Stimulated activated CD8-positive, alpha-beta memory T cell treated with anti-CD3 and anti-CD28 coated beads, Interleukin-2, amount 100 ng/mL, for 1 hour (primary cell): ENCODE measurements around the gene CCM2.
"Not testable (repeated sequence)": the region's sequence is repeated elsewhere in the genome, so short reads cannot be mapped to it uniquely, and the experiment has no call there.

Experiments used
- DNase-seq, 2 donors: peaks; one replicate each; pipeline ENCODE4 v3.0.0-alpha.2; 2020; ENCODE audit warnings: low read depth in 2 of 2

CCM2 gene

DNA sequence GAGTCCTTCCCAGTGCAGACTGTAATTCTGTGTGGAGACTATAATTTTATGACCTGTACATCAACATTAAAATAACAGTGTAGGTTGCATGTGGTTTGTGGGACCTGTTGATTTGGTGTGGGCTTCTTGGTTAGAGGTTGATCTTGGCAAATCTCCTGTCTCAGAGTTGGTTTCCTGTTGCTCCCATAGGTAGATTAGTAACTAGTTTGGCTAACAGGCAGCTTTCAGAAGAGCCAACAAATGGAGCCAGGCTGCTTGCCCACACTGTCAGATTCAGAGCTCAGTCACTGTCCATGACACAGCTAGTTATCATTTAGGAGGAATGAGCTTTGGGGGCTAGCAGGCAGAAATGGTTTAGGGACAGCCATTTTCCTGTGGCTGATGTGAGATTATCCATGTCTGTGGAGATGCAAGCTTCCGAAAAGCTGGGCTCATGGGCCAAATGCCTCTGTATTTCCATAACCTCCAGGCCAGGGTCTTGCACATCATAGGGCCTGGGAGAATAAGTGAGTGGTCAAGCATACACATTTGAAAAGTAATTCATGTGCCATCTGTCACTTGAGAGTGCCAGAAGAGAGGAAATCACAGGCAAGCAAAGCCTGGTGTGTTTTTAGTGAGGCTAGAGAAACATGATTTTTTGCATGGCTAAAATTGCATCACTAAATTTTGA, 33.4 kb downstream of the CCM2 start:
- DNase-seq = no peak

DNA sequence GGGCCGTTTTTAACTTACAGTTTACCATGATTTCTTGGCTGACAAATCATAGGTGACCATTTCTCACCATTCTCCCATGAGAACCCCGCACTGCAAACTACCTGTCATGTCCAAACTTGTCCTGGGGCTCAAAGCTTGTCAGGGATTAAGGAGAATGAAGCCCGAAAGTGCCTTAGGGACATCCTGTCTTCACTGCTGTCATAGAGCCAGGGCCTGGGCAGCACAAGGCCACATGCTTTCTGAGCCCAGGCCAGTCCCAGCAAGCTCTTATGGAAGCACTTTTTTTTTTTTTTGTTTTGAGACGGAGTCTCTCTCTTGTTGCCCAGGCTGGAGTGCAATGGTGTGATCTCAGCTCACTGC, 33.9 kb downstream of the CCM2 start:
- no peak for DNase-seq

DNA sequence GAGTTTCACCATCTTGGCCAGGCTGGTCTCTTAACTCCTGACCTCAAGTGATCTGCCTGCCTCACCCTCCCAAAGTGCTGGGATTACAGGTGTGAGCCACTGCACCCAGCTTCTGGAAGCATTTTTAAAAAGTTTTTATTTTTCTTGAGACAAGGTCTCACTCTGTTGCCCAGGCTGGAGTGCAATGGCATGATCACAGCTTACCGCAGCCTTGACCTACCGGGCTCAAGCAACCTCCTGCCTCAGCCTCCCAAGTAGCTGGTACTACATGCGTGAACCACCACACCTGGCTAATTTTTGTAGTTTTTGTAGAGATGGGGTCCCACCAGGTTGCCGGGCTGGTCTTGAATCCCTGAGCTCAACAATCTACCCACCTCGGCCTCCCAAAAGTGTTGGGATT, 34.7 kb downstream of the CCM2 start:
- DNase-seq = not testable (repeated sequence)

DNA sequence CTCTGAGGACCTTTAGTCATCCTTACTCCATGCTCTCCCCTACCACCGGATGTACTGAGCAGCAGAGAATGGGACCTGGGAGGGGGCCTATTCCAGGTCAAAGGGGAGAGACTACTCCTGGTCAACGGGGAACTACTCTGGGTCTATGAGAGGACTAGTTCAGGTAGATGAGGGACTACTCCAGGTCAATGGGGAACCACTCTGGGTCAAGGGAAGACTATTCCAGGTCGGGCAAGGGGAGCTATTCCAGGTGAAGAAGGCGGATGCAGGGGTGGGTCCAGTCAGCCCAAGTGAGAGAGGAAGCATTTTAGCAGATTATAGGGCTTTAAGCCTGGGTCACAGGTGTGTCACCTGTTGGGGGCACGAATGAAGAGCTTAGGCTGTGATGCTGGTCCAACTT, 35.4 kb downstream of the CCM2 start:
- DNase-seq = no peak

DNA sequence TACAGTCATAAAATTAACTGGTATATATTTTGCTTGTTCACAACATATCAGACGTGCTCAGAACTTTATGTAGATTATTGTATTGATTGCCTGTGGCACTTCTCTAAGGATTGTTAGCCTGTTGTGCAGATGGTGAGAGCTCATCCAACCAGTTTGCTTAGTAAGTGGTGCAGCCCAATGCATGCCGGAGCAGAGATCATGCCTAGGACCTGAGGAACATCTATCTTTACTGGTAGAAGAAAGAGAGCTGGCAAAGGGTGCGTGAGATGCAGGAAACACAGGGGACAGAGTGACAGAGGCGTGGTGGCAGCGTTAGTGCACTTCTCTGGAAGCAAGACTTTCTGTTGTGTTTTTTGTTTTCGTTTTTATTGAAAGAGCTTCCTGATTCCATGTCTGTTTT, 35.9 kb downstream of the CCM2 start:
- no peak for DNase-seq

DNA sequence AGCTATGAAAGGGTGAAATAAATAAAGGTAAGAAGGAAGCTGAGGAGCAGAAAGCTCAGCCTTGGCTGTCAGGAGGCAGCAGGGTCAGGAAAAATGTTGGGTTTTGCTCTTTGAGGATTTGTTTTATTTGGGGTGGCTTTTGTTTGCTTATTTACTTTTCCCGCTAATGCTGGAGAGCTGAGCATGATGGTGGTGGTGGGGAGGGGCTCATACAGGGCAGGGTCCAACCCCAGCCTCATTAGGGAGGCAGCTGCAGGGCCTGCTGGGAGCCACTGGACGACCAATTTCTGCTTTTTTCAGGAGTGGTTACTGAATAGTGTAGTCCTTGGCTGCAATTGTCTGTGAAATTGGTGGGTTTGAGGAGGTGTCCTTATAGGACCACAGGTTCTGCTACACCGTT, 36.3 kb downstream of the CCM2 start:
- DNase-seq = no peak

DNA sequence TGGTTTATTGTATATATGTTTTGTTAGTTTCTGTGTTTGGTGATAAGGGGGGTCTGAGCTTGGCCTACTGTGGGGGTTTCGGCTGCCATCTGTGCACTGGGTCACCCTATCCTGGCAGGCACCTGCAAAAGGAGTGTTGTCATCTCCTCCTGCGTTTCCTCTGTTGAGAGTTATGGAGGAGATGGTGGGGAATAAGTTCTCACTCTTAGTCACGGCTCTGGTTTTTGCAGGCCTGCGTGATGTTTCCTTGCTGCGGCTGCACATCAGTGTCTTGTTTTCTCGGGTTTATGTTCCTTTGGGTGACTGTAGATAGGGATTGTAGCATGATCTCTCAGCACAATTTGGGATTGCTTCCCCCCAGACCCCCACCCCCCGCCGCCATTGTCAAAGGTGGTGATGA, 36.8 kb downstream of the CCM2 start:
- DNase-seq = no peak

DNA sequence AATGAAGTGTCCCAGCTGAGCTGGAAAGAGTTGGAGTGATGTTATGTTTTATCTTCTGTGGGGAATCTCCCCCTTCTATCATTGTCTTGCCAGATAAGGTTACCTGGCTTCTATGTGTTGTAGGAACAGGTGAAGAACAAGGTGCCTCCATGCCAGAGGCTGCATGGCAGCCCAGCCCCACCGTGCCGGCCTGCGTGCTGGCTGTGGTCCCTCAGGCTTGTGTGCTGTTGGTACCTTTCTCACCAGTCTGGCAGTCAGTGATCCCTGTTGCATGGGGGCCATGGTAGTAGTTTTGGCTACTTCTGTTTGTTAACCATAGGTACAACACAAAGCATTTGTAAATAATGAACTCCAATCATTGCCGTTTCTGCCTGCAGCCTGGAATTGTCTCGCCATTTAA, 37.9 kb downstream of the CCM2 start:
- no peak for DNase-seq

DNA sequence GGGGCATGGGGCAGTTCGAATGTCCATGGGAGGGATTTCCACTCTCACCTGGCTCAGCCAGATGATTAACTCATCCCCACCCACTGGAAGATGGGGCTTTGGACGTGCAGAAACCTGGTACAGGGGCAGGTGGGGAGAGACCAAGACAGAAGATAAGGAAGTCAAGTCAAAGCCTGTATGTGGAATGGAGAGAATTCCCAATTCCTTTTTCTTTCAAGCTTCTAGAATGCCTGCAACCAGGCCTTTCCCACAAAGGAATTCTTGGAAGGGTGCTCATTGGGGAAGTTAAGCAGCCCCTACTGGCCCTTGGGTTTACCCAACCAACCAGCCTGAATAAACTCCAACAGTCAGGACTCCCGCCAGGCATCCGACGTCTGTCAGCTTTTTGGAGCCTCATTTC, 39.1 kb downstream of the CCM2 start:
- DNase-seq = no peak

DNA sequence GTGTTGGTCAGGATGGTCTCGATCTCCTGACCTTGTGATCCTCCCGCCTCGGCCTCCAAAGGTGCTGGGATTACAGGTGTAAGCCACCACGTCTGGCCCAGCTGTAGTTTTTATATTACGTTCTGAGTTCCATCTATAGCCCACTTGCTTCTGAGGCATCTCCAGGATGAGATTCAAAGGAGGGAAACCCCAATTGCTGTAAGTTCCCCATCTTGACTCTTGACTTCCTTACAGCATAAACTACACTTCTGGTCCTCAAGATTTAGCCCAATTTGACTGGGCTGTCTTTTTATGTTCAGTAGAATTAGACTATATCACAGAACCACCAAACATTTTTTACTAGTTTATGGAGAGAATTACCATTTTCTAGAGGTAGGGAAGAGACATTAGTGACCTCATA, 44.3 kb downstream of the CCM2 start:
- DNase-seq = no peak

DNA sequence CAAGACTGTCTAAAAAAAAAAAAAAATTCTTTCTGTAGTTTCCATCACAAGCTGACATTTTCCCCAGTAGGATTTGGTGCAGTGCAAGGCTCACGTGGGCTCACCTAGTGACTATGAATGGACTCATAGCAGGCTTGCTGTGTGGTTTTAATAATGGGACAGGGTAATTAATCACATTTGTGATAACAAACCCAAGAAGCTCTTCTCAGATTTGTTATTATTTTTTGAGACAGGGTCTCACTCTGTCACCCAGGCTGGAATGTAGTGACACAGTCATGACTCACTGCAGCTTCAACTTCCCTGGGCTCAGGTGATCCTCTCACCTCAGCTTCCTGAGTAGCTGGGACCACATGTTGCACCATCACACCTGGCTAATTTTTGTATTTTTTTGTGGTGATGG, 48.7 kb downstream of the CCM2 start:
- no peak for DNase-seq

DNA sequence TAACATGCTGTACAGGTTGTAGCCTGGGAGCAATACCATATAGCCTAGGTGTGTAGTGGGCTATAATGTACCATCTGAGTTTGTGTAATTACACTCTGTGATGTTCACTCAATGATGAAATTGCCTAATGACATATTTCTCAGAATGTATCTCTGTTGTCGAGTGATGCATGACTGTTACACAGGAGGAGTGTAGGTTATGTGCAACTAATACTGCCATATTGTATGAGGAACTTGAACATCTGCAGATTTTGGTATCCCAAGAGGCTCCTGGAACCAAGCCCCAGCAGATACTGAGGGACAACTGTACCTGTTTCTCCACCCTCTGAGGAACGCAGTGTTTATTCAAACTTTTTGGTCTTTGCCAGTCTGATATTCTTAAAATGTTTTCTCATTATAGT, 50.2 kb downstream of the CCM2 start:
- no peak for DNase-seq

DNA sequence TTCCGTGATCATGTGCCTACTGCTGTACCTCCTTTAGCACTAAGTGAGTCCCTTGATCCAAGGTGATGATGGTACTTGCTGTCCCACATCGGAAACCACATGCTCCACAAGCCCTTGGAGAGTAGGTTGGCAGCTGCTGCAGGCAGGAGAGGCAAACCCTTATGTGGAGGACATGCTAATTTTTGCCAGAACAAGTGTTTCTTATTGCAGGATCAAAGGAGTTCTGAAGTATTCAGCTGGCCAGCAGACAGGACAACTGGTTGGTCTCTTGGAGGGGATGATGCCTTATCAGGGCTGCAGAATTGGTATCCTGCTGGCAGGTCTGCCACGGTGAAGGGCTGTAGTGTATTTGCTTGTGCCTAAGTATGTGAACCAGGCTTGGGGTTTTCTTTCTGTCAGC, 52.0 kb downstream of the CCM2 start:
- DNase-seq = no peak

DNA sequence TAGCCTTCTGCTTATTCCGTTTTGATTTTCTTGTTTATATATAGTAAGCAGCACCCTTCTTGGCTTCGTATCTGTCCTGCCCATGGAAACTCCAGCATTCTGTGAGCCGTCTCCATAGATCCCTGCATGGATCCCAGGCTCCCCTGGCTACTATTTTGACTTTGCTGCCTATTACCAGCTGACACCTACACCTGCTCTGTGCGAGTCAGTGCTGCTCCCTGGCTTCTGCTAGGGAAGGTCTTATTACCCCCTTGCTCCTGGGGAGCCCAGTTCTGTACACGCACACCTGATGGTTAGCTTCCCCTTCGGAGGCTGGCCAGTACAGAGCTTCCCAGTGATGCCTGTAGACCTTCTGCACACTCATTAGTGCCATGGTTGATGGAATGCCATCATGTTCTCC, 53.4 kb downstream of the CCM2 start:
- no peak for DNase-seq

DNA sequence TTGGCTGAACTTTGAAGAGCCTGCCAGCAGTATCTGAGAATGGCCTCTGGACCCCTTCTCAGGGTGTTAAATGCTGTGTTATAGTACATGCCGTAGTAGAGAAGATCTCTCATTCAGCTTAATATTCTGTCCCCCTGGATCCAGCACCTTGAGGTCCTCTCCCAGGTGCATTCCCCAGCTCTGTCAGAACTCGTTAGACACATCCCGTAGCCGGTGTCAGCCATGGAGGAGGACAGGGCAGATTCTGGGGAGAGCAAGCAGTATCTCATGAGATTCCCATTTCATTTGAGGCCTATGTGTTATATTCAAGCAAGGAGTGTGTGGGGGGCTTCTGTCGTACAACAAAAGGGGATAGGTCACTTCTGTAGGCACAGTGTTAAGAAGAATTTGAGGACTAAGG, 53.9 kb downstream of the CCM2 start:
- DNase-seq = no peak

DNA sequence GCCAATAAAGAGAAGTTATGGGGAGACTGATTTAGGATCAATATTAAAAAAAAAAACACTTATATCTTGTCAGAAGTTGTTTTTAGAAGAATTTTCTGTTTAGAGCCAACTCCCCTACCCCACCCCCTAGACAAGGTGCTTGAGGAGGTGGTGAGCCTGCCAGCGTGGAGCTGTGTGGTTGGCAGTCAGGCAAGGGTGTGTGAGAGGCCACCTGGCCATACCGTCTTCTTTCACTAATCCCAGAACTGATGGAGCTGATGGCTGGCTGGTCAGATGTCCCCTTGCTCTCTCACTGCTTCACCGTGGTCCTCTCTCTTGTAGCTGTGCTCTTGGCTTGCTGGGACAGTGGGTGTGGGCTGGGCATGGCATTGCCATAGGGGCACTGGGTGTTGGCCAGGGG, 54.4 kb downstream of the CCM2 start:
- DNase-seq = no peak

DNA sequence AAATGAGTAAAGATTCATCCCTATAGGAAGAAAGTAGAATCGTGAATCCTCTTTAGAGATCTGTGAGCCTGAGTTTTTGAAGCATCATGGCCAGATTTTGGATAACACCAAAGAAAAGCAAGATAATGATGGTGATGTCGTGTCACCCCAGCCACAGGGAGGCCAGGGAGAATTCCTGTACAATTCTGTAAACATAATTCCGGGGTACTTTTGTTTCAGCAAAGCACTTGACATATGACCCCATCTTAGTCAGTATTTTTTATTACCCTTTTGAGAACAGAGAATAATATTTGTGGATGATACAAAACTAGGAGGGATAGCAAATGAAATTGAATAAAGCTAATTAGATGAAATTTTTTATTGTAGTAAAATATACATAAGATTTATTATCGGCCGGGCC, 55.0 kb downstream of the CCM2 start:
- DNase-seq = no peak

DNA sequence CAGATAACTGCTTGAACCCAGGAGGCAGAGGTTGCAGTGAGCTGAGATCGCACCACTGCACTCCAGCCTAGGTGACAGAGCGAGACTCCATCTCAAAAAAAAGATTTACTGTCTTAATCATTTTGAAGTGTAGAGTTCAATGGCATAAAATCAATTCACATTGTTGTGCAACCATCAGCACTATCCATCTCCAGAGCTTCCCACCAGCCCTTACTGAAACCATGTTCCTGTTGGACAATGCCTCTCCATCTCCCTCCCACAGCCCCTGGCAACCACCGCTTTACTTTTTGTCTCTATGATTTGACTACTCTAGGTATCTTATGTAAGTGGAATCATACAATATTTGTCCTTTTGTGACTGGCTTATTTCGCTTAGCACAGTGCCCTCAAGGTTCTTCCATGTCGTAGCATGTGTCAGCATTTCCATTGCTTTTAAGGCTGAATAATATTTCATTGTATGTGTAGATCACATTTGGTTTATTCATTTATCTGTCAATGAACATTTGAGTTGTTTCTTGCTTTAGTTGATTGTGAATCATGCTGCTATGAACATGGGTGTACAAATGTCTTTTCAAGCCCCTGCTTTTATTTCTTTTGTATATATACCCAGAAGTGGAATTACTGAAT, 55.7 kb downstream of the CCM2 start:
- DNase-seq = no peak

DNA sequence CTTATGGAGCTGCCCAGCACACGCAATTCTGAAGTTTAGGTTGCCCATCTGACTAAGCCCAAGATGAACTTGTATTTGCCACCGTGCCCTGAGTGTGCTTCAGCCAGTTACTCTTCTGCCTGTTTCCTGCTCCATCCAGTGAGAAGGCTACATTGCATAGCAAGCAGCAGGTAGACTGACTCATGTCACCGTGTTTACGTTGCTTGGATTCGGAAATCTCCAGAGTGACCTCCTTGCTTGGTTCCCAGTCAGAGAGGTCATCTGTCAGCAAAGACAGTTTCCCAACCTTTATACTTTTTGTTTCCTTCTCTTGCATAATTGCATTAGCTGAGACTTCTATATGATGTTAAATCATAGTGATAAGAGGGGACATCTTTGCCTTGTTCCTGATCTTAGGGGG, 57.9 kb downstream of the CCM2 start:
- no peak for DNase-seq

DNA sequence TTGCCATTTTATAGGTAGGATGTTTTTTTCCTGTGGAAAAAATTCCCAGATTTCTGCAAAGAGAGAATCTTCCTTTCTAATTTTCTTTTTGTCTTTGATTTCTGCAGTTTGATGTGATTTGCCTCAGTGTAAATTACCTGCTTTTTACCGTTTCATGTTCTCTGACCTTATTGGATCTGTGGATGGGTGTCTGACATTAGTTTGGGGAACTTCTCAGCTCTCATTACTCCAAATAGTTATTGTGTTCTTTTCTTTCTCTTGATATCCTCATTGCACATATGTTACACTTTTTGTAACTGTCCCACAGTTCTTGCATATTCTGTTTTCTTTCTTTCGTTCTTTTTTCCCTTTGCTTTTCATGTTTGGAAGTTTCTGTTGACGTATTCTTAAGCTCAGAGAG, 60.3 kb downstream of the CCM2 start:
- DNase-seq = no peak

DNA sequence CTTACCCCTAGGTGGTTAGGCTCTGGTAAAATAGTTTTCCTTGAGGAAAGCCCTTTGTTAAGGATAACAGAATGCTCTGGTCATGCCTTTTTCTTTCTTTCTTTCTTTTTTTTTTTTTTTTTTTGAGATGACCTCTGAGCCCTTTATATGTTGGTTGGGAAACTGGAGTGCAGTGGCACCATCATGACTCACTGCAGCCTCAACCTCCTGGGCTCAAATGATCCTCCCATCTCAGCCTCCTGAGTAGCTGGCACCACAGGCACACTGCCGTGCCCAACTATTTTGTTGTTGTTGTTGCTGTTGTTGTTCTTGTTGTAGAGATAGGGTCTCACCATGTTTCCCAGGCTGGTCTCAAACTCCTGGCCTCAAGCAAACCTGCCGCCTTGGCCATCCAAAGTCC, 61.4 kb downstream of the CCM2 start:
- no peak for DNase-seq

DNA sequence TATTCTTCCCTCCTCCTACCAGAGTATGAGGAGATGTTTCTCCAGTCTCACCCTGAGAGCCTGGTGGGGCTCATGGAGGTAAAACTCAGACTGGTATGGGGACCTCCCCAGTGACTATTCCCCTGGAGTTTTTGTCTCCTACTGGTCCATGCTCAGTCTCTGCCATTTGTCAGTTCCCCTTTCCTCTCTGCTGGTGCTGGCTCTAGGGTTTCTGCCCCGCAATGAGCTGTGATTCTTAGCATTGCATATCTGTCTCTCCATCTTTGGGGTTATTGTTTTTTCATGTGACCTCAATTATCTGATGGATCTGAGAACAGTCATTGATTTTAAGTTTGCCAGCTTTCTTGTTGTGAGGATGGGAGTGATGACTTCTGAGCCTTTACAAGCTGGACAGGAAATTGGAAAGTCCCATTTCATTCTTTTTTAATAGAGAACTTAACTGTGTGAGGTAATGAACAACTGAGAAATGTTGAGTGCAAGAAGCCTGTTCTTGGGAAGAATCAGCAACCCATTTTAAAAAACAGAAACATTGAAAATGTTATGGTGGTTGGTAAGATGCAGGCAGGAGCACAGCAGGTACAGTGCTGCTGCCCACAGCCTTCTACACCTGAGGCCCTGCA, 61.9 kb downstream of the CCM2 start:
- no peak for DNase-seq

DNA sequence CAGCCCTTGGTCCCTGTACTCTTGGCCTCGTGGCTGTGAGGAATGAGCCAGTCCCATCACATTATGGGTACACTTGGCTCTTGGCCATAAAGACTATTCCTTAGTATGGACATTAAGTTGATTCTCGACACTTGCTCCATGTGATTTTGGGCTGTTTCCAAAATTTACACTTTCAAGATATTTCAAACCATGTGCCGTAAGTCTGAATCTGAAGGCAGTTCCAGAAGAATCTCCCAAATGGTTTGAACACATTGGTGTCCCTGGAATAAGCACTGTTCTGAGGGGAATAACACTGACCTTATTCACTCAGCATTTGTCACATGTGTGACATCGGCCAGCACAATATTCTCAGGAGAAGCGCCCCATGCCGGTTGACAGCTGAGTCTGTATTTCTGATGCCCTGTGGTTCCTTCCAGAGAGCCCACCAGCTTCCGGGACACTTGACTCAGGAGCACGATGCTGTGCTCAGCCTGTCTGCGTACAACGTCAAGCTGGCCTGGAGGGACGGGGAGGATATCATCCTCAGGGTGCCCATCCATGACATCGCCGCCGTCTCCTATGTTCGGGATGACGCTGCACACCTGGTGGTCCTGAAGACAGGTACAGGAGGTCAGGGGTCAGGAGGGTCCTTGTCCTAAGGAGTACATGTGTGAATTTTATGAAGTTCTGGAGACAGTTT, 64.2 kb downstream of the CCM2 start:
- no peak for DNase-seq
